ENCODE results near the gene DIO3. TPM values are rescaled to one million over a fixed set of nuclear protein-coding genes. Genes with fewer than 3 reads are reported as not detected.

Gene DIO3
- total RNA-seq, 4 donors from 2014 or later, result 2.1 to 6.4 (median 5.6) TPM

- TF ChIP-seq CTCF (IDR thresholded peaks at IDR 0.05; ENCODE audit: low read depth), result no peak
Observed at GRCh38 chr14:101543814-101544213, 17.5 kb upstream of the DIO3 start.

DNA sequence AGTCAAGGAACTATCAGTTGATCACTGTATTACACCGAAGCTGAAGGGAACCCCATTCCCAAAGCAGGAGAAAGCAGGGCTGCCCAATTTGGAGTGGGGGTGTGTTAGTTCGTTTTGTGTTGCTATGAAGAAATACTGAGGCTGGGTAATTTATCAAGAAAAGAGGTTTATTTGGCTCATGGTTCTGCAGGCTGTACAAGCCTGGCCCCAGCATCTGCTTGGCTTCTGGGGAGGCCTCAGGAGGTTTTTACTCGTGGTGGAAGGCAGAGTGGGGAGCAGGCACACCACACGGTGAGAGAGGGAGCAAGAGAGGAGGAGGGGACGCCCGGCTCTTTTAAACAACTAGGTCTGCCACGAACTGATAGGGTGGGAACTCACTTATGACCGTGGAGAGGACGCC lies 16.7 kb upstream of the DIO3 start:
- no peak for TF ChIP-seq CTCF (IDR thresholded peaks at IDR 0.05; ENCODE audit: low read depth)

DNA sequence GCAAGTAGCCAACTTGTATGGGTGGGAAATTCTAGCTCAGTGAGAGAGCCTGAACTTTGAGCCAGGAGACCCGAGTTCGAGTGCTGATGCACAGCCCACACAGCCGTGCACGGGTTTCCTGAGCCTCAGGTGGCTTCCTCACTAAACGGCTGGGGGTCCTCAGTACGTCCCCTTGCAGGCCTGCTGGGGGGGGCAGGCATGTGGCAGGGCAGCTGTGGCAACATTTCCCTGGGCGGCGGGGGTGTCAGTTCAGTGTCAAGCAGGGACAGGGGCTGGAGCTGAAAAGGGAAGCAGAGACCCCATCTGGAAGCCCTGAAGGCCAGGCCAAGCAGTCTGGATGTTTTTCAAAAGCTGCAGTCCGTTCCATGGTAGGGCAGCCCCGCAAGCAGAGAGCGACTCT lies 14.6 kb upstream of the DIO3 start:
- TF ChIP-seq CTCF (IDR thresholded peaks at IDR 0.05; ENCODE audit: low read depth), result no peak

GRCh38 chr14:101547107-101547738 lies 14.1 kb upstream of the DIO3 start:
- no peak for TF ChIP-seq CTCF (IDR thresholded peaks at IDR 0.05; ENCODE audit: low read depth)

GRCh38 chr14:101547961-101548669 lies 13.2 kb upstream of the DIO3 start:
- no peak for TF ChIP-seq CTCF (IDR thresholded peaks at IDR 0.05; ENCODE audit: low read depth)

DNA sequence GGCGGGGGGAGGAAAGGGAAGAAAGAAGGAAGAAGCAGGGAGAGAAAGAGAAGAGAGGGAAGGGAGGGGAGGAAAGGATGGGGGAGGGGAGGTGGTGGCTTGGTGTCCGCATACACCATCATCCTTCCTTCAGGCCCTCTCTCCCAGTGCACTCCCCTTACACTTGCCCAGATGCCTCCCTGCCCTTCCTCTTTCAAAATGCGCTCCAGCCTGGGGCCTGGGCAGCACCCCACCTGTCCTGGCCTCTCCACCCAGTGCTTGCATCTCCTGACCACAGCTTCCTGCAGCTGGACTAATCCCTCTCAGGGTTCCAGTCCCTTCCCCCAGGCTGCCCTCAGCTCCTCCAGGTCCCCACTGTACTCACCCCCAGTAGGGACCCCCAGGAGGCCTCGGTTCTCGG lies 12.6 kb upstream of the DIO3 start:
- TF ChIP-seq CTCF (IDR thresholded peaks at IDR 0.05; ENCODE audit: low read depth), result no peak

GRCh38 chr14:101549154-101549553 lies 12.1 kb upstream of the DIO3 start:
- TF ChIP-seq CTCF (IDR thresholded peaks at IDR 0.05; ENCODE audit: low read depth), result no peak
